ENCODE results near the gene FGF1. TPM values are rescaled to one million over a fixed set of nuclear protein-coding genes. Genes with fewer than 3 reads are reported as not detected.

FGF1 gene
- total RNA-seq, 1 donor from 2014 or later, result 0.13 TPM

GRCh38 chr5:142614054-142614453, 71.8 kb downstream of the FGF1 start:
- DNase-seq (ENCODE audit: low read depth in 2 of 2), result no peak

DNA sequence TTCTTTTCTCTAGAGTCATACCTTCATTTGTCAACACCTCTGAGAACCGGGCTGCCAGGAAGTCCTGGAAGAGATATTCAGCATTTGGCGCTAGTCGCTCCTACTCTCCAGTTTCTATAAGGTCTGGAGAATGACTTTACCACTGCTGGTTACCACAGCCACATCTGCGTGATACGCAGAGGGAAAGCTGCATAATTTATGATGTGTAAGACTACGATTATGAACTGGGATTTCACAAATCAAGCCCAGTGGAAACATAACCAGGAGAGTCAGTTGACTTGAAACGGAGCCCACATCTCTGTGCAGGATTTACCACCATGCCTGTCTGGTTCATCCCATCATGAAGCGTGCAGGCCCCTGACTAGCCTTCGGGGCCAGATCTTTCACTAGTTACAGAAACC, 72.6 kb downstream of the FGF1 start:
- no peak for DNase-seq (ENCODE audit: low read depth in 2 of 2)

DNA sequence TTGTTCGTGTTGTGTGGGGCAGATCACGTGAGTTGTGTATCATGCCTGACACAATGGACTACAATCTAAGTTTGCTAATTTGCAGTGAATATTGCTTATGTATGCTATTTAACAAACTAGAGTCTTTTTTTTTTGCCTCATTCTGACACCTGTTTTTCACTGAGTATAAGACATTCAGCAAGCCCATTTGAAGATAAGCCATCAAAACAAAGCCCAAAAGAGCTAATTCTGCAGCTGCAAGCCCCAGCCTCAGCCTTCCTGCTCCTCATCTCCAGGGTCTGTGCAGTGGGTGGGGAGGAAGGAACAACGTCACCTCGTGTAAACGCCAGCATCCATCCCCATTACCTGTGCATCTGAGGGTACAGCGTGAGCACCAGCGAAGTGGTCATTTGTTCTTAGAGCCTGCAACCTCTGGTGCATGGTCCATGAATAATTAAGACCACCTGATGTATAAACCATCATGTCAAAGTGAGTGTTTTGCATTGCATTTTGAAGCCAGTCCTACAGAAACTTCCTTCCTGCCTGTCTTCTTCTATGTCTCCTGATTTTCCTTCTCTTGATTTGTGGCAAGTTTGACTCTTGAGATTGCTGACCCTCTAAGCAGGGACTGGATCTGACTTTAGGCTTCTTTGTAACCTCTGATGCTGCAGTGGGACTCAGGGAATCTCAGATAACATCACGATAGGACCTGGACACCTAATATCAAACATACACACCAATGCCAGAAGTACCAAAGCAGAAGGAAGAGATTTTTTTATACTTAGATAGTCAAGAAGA, 73.2 kb downstream of the FGF1 start:
- DNase-seq (ENCODE audit: low read depth in 2 of 2), result no peak

DNA sequence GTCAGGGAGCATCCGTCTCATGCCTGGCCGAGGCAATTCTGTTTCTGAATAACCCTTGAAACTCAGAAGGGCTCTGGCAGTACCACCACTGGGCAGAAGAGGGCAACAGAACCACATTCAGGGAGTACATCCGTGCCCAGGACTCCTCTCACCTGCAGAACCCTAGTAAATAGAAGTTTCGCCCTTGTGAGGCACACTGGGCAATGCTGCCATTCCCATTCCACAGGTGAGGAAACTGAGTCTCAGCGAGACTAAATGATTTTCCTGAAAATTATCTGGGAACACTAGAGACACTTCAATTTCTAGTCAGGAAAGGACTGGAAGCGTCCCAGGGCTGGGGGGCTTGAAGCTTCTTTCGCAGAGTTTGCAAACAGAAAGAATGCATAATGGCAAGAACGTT, 74.7 kb downstream of the FGF1 start:
- DNase-seq (ENCODE audit: low read depth in 2 of 2), result peak; percentile 48 to 72

DNA sequence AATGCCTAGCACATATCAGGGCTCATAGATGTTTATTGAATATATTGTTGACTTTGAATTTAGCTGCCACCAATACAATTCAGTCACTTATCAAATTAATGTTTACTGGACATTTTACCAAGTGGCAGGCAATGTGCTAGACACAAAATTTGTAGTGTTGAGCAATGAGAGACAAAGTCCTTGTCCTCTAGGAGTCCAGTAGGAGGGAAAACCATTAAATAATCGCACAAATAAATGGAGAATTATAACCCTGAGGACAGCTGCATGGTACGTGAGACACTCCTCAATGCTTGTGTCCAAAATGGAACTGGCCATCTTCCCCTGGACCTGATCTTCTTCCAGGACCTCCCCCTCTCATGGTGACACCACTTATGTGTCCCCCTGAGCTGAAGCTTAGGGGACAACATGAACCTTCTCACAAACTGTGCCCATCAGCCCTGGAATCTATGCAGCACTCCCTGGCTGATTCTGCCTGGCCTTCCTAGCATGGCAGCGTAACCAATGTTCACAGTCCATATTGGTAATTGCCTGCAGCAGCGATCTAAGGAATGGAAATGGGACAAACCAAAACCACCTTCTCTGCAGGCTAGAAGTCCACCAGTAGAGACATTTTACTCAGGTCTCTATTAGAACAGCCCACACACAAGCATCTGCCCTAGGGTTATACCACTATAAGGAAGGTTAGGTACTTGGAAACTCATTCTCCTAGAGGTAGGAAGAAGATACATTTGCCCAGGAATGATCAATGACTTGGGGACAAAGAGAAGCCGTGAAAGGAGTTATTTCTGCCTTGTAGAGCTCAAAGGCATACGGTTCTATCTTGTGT, 75.5 kb downstream of the FGF1 start:
- no peak for DNase-seq (ENCODE audit: low read depth in 2 of 2)

GRCh38 chr5:142609142-142609541, 76.7 kb downstream of the FGF1 start:
- no peak for DNase-seq (ENCODE audit: low read depth in 2 of 2)

DNA sequence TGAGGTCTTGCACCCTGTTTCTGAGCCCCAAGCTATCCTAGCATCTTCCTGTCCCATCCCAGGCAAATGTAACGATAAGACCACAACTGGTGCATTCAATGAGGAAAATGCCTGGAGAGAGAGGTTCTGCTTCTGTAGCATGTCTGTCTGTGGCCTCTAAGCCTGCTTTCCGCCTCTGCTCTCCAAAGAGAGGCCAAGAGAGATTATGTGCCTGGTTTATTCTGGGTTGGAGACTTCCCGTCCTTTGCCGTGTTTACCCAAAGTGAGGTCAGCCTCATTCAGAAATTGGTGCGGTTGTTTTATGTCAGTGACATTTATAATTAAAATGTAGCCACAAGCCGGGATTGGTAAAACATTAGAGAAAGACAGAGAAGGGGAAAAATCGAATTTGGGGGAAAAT, 77.8 kb downstream of the FGF1 start:
- no peak for DNase-seq (ENCODE audit: low read depth in 2 of 2)

DNA sequence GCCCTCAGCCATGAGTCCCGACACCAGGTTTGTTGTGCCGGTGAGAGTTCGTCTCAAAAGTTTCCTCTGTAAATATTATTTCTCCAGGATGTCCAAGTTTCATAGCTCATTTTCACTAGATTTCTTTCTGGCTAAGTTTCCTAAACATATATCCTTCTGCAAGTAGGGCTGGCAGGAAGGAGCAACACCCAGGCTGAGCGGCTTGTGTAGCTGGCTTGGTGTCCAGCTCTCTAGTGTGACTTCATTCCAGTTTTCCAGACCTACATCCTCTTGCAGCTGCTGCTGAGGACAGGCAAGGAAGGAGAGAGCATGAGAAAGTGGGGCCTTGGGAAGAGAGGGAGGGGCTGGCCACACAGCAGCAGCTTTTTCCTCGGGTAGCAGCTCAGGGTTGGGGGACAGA, 80.3 kb downstream of the FGF1 start:
- peak in 1 of 2 donors; percentile 40 for DNase-seq (ENCODE audit: low read depth in 2 of 2)

DNA sequence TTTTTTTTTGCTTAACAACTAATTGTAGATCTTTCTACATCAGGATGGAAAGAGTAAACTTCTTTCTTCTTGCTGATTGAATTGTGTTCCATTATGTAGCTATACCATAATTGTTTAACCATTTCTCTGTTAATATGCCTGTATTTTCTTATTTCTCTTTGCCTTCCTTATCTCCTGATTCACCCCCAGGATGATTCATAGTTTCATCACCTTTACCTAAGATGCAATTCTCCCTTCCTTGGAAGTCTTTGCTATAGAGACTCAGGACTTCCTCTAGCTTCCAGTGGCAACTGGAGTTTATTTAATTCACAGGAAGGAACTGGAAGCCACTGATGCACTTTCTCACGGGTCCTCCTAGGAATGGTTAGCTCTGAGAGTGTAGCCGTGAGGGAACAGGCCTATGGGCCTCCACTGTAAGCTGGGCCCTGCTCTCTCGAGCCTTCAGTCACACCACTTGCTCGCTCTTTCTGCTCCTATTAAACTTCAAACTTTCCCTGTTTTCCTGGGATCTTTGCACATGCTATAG, 83.1 kb downstream of the FGF1 start:
- peak in 1 of 2 donors; percentile 62 for DNase-seq (ENCODE audit: low read depth in 2 of 2)

- peak in 1 of 2 donors; percentile 14 for DNase-seq (ENCODE audit: low read depth in 2 of 2)
Observed at GRCh38 chr5:142601432-142601831, 84.5 kb downstream of the FGF1 start.

GRCh38 chr5:142600611-142601358, 85.1 kb downstream of the FGF1 start:
- peak; percentile 90 to 93 for DNase-seq (ENCODE audit: low read depth in 2 of 2)

GRCh38 chr5:142600092-142600491, 85.8 kb downstream of the FGF1 start:
- DNase-seq (ENCODE audit: low read depth in 2 of 2), result peak in 1 of 2 donors; percentile 21

DNA sequence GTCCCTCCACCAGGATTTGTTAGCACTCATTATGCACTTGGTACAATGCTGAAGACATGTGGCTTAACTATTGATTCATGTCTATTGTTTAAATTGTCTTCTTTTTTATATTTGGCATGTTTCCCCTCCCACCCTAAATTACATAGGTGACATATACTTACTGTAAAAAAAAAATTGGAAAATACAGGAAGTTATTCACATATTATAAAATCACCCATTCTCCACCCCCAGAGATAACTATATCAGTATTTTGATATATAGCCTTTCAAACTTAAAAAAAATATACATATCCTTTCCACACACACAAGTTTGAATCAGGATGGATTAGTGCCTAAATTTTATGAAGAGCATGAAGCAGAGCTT, 87.6 kb downstream of the FGF1 start:
- DNase-seq (ENCODE audit: low read depth in 2 of 2), result no peak

DNA sequence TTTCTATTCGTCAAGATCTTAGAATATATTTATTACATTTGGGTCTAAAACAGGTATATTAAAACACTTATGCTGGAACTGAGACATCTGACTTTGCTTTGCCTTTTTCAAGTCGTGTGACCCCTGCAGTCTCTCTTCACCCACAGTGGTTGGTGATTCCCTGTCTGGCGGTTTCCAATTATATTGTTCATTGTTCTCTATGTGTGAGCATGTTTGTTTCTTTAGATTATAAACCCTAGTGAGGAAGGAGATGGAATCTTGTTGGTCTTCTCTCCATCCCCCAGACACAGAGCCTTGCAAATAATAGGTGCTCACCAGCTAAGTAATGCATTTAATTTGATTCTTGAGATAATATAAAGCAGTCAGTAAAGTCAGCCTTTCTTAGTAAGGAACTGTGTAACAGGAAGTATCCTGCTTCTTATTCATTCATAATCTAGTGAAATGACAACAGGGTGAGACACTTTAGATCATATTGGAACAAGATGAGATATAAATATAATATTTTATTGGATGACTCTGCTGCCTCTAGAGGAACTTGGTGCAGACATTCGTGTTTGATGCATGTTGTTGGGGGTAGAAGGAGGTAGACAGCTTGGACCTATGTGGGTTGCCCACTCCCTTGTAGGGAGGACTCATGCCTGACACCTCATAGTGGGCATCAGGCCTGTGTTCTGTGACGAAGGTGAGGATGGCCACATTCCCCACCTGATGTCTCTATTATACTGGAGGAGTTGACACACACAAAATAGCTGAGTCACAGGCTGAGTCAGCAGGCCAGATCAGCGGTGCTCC, 88.1 kb downstream of the FGF1 start:
- DNase-seq (ENCODE audit: low read depth in 2 of 2), result peak; percentile 48 to 86

GRCh38 chr5:142597025-142597424, 88.9 kb downstream of the FGF1 start:
- no peak for DNase-seq (ENCODE audit: low read depth in 2 of 2)

DNA sequence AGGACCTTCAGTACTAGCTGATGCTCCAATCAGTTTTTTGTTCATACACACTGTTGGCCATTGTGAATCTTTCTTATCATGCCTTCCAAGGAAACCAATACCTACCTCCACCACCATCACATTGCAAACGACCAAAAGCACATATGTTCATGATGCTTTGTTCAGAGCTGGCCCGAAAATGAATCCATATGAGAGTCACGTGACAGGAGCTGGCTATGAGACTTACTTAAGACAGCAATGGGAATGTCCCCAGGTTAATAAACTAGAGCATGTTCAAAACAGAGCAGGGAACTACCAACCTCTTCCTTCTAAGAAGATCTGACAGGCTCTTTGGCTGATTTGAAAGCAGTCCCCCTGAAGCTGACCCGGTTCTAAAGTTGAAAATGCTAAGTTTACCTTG, 93.5 kb downstream of the FGF1 start:
- no peak for DNase-seq (ENCODE audit: low read depth in 2 of 2)

DNA sequence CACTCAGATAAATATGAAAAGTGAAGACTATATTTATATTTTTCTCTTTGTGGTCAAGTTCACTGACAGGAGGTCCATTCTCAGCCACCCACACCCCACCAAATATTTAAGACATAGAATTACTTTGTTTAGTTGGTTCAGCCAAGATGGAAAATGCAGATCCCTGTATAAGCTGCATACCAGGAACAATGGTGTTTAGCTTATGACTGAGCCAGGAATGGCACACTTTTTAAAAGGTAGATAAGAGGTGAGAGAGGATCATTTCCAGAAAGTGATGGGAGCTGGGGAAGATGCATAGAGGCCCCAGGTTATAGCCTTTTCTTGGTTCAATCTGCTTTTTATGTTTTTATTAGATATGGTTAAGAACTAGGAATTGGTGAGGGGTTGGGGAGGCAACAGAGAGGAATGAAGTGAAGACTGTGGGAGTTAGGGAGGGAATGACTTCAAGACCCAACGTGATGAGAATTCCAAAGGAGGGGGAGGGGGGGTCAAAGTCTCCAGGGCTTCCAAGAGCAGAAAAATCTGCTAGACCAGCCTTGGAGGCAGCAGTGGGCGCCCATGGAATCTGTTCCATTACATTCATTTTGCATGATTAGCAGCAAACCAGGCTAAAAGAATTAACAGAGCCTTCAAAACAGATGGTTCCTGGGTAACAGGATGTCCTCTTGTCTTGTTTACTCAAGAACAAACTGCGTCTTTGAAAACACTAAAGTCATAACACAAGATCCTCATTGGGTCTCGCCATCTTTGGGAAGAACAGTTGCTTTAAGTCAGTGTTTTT, 95.2 kb downstream of the FGF1 start:
- no peak for DNase-seq (ENCODE audit: low read depth in 2 of 2)

- DNase-seq (ENCODE audit: low read depth in 2 of 2), result no peak
Observed at GRCh38 chr5:142589720-142590119, 96.2 kb downstream of the FGF1 start.

DNA sequence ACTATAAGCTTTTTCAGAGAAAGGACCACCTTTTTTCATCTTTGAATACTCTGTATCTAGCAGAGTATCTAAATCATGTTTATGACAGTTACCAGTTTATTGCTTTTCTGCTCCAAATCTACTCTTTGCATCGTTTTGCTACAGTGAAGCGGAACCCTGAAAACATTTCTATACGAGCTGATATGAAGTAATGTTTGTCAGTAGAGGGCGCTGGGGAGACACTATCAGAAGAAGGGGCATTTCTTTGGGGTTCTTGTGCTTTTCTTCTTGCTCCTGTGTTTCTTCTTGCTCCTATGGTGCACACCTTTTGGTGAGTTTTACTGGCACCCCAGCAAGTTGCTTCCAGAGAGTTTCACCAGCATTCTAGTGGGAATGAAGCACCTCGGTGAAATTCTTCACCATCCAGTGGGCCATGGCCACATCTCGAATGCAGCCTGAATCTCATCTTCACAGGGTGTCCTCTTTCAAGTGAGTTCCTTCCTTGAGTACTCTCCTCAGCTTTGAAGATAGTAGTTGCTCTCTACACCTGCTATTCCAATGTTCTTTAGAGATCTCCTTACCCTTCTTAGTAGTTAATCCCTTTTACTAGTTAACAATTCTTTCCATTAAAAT, 98.4 kb downstream of the FGF1 start:
- DNase-seq (ENCODE audit: low read depth in 2 of 2), result peak; percentile 9 to 66

GRCh38 chr5:142586552-142586951, 99.3 kb downstream of the FGF1 start:
- DNase-seq (ENCODE audit: low read depth in 2 of 2), result no peak
